K562 (cell line): Measurements from ENCODE around the gene PRCD. TPM values are rescaled to one million over a fixed set of nuclear protein-coding genes. Genes with fewer than 3 reads are reported as not detected.

Experiments used
- ATAC-seq: fragments of 200-7000 bp; cut with Tn5 transposase; 3 replicates; pipeline ENCODE4 v1.9.1; 2020; ENCODE audit warnings: moderate library complexity
- BruUV-seq: library from RNA; stranded (reverse); fragments of 400-500 nt; replicated peaks from 2 replicates; lab custom pipeline; 2021; lab: Mats Ljungman, UMichigan
- CTCF ChIA-PET: fragments of 300-600 bp; formaldehyde crosslinking; extraction: SDS; loops from one replicate; lab custom pipeline; 2021; ENCODE audit warnings: low intra/inter-chr PET ratio; lab: Yijun Ruan, JAX
- POLR2A ChIA-PET: fragments of 300-600, 350-650 bp; sonication (Branson Sonifier 250); formaldehyde crosslinking; extraction: SDS; loops from one replicate; lab custom pipeline; 2021; ENCODE audit warnings: antibody characterized with exemption, inconsistent platforms; lab: Yijun Ruan, JAX
- DNase-seq, 4 experiments: peaks; one replicate each; pipeline versions ENCODE4 v3.0.0 to v3.0.0-alpha.2; 2011 to 2018; ENCODE audit warnings: low spot score in 3 of 4, mixed read lengths in 3 of 4; ENCODE audit errors: extremely low read depth in 1 of 4
- FAIRE-seq: peaks from 2 replicates; lab custom pipeline; 2011; peaks lifted over from hg19 to GRCh38; lab: Jason Lieb, UNC
- H2AFZ ChIP-seq: 2 replicates; pipeline ENCODE4 v1.6.0; 2011; ENCODE audit warnings: low read depth, low read length, control low read depth, inconsistent platforms
- H3K27ac ChIP-seq: fragments of 200-600 bp; 3 replicates; pipeline ENCODE4 v1.8.0; 2011; ENCODE audit warnings: low read depth, mild to moderate bottlenecking, control low read depth, inconsistent platforms, low read length, moderate library complexity, mixed read lengths; ENCODE audit errors: extremely low read depth
- H3K27me3 ChIP-seq, 2 experiments: fragments of 300-600 bp in 1 of 2; 2 replicates in 1 of 2; 3 replicates in 1 of 2; pipeline versions ENCODE4 v1.6.0 to v1.8.0; 2011; ENCODE audit warnings: inconsistent platforms in 2 of 2, low read length in 2 of 2, mild to moderate bottlenecking in 1 of 2, mixed read lengths in 1 of 2, moderate library complexity in 1 of 2; ENCODE audit not compliant: control insufficient read depth in 2 of 2, insufficient read depth in 2 of 2
- H3K36me3 ChIP-seq: fragments of 300-600 bp; 3 replicates; pipeline ENCODE4 v1.8.0; 2011; ENCODE audit warnings: mild to moderate bottlenecking, low read length, inconsistent platforms; ENCODE audit not compliant: control insufficient read depth, insufficient read depth
- H3K4me1 ChIP-seq, 2 experiments: fragments of 200-600 bp in 1 of 2; replicated peaks in 1 of 2; 2 replicates in 1 of 2; 3 replicates in 1 of 2; pipeline versions ENCODE4 v1.5.1 to v1.8.0; 2011; ENCODE audit warnings: inconsistent platforms in 2 of 2, low read length in 2 of 2, mild to moderate bottlenecking in 1 of 2, mixed read lengths in 1 of 2, moderate library complexity in 1 of 2; ENCODE audit not compliant: control insufficient read depth in 2 of 2, insufficient read depth in 2 of 2
- H3K4me2 ChIP-seq: 2 replicates; pipeline ENCODE4 v1.6.1; 2011; ENCODE audit warnings: low read length, control low read depth, inconsistent platforms, mixed read lengths; ENCODE audit not compliant: insufficient read depth
- H3K4me3 ChIP-seq: fragments of 200-600 bp; sonication (generic), shearing (Covaris generic); 2 replicates; pipeline ENCODE4 v1.5.1; 2016; ENCODE audit warnings: control low read depth, inconsistent platforms
- H3K79me2 ChIP-seq: fragments of 200-600 bp; 3 replicates; pipeline ENCODE4 v1.8.0; 2011; ENCODE audit warnings: low read length, inconsistent platforms; ENCODE audit not compliant: control insufficient read depth, insufficient read depth
- H3K9ac ChIP-seq, 2 experiments: 2 replicates each; pipeline versions ENCODE4 v1.6.0 to v1.6.1; 2011; ENCODE audit warnings: low read depth in 2 of 2, low read length in 2 of 2, control low read depth in 1 of 2, inconsistent platforms in 1 of 2, mild to moderate bottlenecking in 1 of 2, mixed read lengths in 1 of 2; ENCODE audit not compliant: insufficient read depth in 1 of 2
- H3K9me1 ChIP-seq: one replicate; pipeline ENCODE4 v1.6.0; 2011; ENCODE audit warnings: inconsistent platforms, mild to moderate bottlenecking, low read length, moderate library complexity; ENCODE audit not compliant: control insufficient read depth, insufficient read depth
- H3K9me3 ChIP-seq: replicated peaks from 2 replicates; pipeline ENCODE4 v1.5.1; 2011; ENCODE audit warnings: low read depth, low read length, inconsistent platforms; ENCODE audit not compliant: control insufficient read depth, insufficient read depth
- H4K20me1 ChIP-seq: replicated peaks from 2 replicates; pipeline ENCODE4 v1.6.1; 2011; ENCODE audit warnings: low read length, inconsistent platforms, mixed read lengths; ENCODE audit not compliant: control insufficient read depth, insufficient read depth
- CBFA2T3 ChIP-seq: fragments of 450-650 bp; IDR thresholded peaks from 2 replicates; pipeline ENCODE4 v1.6.1; 2017
- CTBP1 ChIP-seq: fragments of 450-650 bp; IDR thresholded peaks from 2 replicates; pipeline ENCODE4 v1.6.1; 2016; ENCODE audit warnings: borderline replicate concordance
- POLR2G ChIP-seq: fragments of 200-400 bp; formaldehyde crosslinking; IDR thresholded peaks from 2 replicates; pipeline ENCODE4 v1.6.1; 2017; ENCODE audit warnings: low read depth, mild to moderate bottlenecking, antibody characterized with exemption, low read length, moderate library complexity
- PRPF4 ChIP-seq: fragments of 200-400 bp; formaldehyde crosslinking; IDR thresholded peaks from one replicate; pipeline ENCODE4 v1.6.1; 2017; ENCODE audit warnings: low read length, low read depth, mild to moderate bottlenecking; ENCODE audit not compliant: insufficient read depth, poor library complexity, severe bottlenecking
- WGBS: fragments of 100-300 bp; shearing (Covaris generic); methylation state at CpG from one replicate; pipeline ENCODE4 v1.1.6; 2016; ENCODE audit warnings: low coverage, mixed read lengths; ENCODE audit not compliant: insufficient coverage; ENCODE audit errors: missing lambda C conversion rate; 5-methylcytosine and 5-hydroxymethylcytosine counted together
- in situ Hi-C: fragments of 300-500 bp; cut with MboI; formaldehyde crosslinking; loops from 4 replicates; pipeline ENCODE4 v1.15.0; 2018; ENCODE audit warnings: inconsistent platforms, mixed read lengths
- intact Hi-C: fragments of 100-400 bp; cut with micrococcal nuclease; formaldehyde crosslinking; loops from 2 replicates; pipeline ENCODE4 v1.14.2; 2022
- polyA plus RNA-seq, 8 experiments: library from polyadenylated mRNA; depleted of rRNA in 4 of 8; stranded (reverse) in 5 of 8; unstranded in 3 of 8; fragments of >200 nt; fragmentation: Nextera tagmentation in 2 of 8; fragmentation: Illumina TruSeq in 1 of 8; extraction: Ambion mirVana in 2 of 8; extraction: Trizol in 1 of 8; gene quantifications; 2 replicates each; pipeline versions ENCODE4 v1.2.1 to v1.2.3, GENCODE V29; 2011 to 2014; ENCODE audit warnings: inconsistent platforms in 1 of 8, missing spikeins in 1 of 8
- total RNA-seq, 7 experiments: library from RNA; depleted of rRNA in 6 of 7; stranded (reverse); fragments of >200 nt in 6 of 7; fragmentation: Illumina TruSeq in 2 of 7; extraction: Trizol in 2 of 7; gene quantifications; 2 replicates each; pipeline versions ENCODE4 v1.2.1 to v1.2.3, GENCODE V29; 2011 to 2021; ENCODE audit warnings: low replicate concordance in 1 of 7
- TF ChIP-seq, protein P1 (sequence below), 2 experiments: fragments of 250-450 bp in 1 of 2; fragments of 450-650 bp in 1 of 2; sonication (Bioruptor Pico) in 1 of 2; IDR thresholded peaks; 2 replicates each; pipeline versions ENCODE4 v1.6.1 to v1.8.0; 2016 to 2021; ENCODE audit warnings: mild to moderate bottlenecking in 2 of 2, moderate library complexity in 2 of 2, missing compliant biosample characterization in 1 of 2, missing genetic modification characterization in 1 of 2
- TF ChIP-seq, protein P2 (sequence below): fragments of 250-450 bp; sonication (Bioruptor Pico); IDR thresholded peaks from 2 replicates; pipeline ENCODE4 v1.6.1; 2021; ENCODE audit warnings: mild to moderate bottlenecking

Gene PRCD
- total and polyA plus RNA-seq, 9 of the 15 experiments (the other 6 are each of a cell fraction or from before 2014, with no cell fraction given): 0.20 to 0.25 (median 0.21) TPM; not detected in 6

DNA sequence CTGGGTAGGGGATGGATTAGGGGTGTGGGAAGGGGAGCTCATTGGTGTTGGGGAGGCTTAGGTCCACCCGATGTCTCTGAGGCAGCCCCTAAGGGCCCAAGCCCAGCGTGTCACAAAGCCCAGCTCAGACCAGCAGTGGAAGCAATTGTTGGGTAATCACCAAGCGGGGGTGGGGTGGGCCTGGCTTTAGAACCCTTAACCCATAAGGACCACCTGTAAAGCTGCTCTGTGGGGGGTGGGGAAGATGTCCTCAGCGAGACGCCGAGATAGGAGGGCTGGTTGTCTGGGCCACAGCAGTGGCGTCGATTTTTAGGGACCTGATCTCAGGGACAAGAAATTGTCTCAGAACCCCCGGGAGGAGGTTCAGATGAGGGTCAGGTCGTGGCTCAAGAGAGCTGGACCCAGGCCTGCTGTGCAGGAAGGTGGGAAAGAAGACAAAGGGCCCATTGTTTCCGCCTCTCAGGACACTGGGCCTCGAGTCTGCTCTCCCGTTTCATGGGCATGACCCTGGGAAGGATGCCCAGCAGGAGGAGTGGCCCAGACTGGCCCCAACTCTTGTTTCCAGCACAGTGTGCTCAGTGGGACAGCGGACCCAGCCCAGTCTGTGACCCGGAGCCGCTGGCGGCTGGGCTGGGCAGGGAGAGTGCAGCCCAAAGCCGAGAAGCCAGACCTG is 29.9 kb downstream of the PRCD start (continued):
- TF ChIP-seq, protein P1, sequence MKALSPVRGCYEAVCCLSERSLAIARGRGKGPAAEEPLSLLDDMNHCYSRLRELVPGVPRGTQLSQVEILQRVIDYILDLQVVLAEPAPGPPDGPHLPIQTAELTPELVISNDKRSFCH (CRISPR knock-in tag; IDR thresholded peaks at IDR 0.05): no peak
- TF ChIP-seq, protein P1 (tag; IDR thresholded peaks at IDR 0.05): no peak
- TF ChIP-seq, all 486 proteins: peak for 0

DNA sequence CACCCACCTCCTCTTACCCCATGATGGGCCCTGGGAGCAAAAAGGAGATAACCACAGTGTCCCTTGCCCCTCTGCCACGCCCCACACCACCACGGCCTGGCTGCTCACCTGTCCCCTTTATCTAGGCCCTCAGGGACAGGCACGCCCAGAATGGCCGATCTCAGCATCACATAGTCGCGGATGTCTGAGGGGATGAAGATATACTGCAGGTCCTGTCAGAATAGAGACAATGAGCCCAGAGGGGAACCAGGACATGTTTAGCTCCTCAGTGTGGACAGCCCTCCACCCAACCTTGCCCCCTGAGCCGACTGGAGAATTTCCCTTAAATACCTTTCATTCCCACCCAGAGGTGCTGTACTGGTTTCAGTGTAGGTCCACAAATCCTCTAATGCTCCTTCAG is 30.6 kb downstream of the PRCD start:
- H3K27ac ChIP-seq: no peak overlapping the region
- DNase-seq (no peak), FAIRE-seq (no peak), ATAC-seq (no peak)
- in situ Hi-C loops (no loop called here), intact Hi-C loops (no loop called here)
- peaks cover 13% of the 10 kb centered on the region; the same call in 2 of the 3 replicates for H3K36me3 ChIP-seq
- 21% methylated on average over 6 of the region's 7 CpGs for WGBS
- no peak overlapping the region for H2AFZ ChIP-seq
- POLR2A ChIA-PET: interaction anchor here (2.0 to 3.8 kb wide), 2 partner anchors 10 to 14 kb away, joined by 5 to 38 read pairs; no protein-coding TSS in a partner anchor
- BruUV-seq: no TSS peak
- peak; percentile 51; the same call in 1 of the 2 replicates for TF ChIP-seq CTBP1
- no peak for TF ChIP-seq PRPF4
- TF ChIP-seq, protein P2, sequence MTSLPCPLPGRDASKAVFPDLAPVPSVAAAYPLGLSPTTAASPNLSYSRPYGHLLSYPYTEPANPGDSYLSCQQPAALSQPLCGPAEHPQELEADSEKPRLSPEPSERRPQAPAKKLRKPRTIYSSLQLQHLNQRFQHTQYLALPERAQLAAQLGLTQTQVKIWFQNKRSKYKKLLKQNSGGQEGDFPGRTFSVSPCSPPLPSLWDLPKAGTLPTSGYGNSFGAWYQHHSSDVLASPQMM (CRISPR knock-in tag): no peak
- no peak for TF ChIP-seq POLR2G
- TF ChIP-seq CBFA2T3: peak; percentile 42
- H3K9me3 ChIP-seq: no peaks in the 10 kb centered on the region
- no peak overlapping the region for H3K4me3 ChIP-seq
- H4K20me1 ChIP-seq: peaks cover 12% of the 10 kb centered on the region; the same call in 1 of the 2 replicates
- no peak overlapping the region for H3K9ac ChIP-seq
- no peaks in the 10 kb centered on the region for H3K9me1 ChIP-seq
- no peaks in the 10 kb centered on the region for H3K27me3 ChIP-seq
- H3K4me2 ChIP-seq: no peak overlapping the region
- CTCF ChIA-PET: no interaction called here
- H3K4me1 ChIP-seq: peaks cover 15 to 41% of the 10 kb centered on the region in 2 experiments; a peak in 4 of 5 replicates
- 0 out of 3 replicates have a peak, but pooled peaks cover 4% of the 10 kb centered on the region for H3K79me2 ChIP-seq
